GM19238 (cell line): Measurements from ENCODE around the gene CLCNKA.
"Not testable (repeated sequence)": the region's sequence is repeated elsewhere in the genome, so short reads cannot be mapped to it uniquely, and the experiment has no call there.

Source experiments
- DNase-seq: peaks from one replicate; pipeline ENCODE4 v3.0.0; 2011; ENCODE audit warnings: low spot score; ENCODE audit not compliant: insufficient read length

CLCNKA gene

DNA sequence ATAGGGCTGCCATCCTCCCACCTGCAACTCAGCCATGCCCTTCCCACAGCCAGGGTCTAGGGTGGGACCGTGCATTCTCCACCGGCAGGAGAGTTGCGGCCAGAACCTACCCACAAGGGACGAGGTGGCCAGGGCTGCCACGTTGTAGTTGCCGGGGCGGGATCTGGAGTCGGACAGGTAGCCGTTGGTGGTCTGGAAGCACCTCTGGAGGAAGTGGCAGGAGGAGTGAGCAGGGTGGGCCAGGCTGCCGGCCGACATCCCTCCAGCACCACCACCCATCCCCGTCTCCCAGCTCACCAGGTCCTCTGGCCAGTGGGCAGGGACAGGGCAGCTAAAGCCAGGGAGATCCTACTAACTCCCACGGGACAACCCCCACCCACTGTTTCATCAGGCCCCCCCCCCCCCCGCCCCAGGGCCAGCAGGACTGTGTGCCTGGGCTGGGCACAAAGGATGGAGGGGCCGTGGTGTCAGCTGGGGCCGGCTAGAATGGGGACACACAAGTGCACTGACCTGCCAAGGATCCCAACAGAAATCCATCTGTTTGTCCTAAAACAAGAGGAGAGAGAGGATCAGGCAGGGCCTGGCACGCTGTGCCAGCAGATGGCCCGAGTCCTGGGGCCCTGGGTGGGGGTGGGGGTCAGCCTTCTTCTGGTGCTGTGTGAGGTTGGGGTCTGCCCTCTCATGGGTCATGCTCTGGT, 40.3 kb downstream of the CLCNKA start:
- not testable (repeated sequence) for DNase-seq

DNA sequence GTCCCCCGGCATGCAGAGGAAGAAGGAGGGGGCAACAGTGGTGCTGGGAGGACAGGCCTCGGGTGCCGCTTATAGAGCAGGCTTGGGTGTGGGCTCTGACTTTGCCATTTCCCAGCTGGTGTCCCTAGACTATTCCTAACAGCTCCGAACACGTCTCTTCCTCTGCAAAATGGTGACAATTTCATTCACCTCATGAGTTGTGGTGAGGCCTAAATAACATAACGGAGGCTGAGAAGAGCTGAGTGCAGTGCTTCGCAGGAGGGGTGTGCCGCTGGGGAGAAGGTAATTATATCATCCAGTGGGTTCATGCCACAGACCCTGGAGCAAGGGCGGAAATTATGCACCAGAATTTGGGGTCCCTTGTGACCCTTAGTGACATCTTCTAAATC, 40.8 kb downstream of the CLCNKA start:
- not testable (repeated sequence) for DNase-seq

DNA sequence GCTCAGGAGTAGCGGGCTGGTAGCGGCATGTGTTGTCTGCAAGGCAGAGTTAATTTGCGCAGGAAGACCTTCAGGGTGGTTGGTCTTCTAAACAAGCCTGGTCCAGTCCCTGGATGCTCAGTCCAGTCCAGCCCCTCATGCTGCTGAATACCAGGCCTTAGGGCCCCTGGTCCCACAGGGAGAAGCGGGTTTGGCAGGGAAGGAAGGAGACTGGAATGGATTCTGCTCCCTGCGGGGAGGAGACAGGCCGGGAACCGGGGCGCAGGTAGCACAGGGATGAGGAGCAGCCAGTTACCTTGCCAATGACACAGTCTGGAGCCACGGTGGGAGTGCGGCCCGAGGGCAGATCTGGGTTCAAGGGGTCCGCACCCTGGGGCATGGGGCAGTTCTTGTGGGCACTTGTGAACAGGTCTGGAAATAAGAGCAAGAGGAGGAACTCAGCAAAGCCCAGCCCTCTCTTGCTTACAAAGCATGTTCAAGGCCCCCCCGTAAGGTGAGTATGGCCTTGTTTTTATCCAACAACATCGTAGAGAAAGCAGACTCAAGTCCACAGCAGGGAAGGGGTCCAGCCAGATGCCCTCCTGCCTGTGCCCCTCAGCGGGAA, 41.5 kb downstream of the CLCNKA start:
- no peak for DNase-seq

DNA sequence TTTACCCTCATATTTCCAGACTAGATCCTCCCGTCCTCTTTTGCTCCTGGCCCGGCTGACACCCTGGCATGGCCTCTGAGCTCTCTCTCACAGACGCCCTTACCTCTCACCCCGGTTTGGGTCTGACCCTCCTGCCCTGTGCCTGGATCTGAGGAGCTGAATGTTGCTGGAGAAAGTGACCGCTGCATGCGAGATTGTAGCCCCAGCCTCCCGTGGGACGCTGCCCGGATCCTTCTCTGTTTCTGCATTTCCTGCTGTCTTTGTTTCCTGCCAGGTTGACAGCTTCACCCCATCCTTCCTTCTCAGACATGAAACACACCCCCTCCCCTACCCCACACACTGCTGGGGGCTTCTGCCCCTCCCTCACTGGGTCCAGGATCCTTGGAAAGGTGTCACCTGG, 42.1 kb downstream of the CLCNKA start:
- no peak for DNase-seq

DNA sequence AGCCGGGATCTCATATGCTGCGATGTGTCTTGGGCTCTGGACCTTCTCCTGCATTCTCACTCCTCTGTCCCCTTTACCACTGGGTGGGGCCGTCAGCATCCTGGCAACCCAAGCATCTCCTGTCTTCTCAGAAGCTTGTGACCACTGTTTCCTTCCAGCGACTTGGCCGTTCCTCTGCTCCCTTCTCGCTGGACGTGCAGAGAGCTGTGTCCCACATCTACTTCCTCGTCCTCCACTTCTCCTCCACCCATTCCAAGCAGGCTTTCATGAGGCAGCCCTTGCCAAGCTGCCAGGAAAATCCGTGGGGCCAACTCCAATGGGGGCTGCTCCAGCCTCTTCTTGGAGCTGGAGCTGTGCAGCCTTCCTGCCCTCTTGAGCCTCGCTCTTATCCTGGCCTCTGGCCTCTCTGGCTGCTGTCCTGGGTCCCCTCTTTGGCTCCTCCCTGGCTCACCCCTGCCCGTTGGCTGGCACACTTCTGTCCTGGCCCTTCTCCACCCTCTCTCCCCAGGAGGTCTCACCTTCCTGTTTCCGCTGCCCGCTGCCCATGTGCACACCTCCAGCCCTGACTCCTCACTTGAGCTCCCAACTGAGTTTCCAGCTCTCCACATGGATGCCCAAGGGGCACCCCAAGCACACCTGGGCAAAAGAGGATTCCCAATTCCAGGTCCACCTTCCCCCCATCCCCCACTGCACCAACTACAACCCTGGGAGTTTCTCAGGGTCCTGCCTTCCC, 42.9 kb downstream of the CLCNKA start:
- DNase-seq, result no peak

DNA sequence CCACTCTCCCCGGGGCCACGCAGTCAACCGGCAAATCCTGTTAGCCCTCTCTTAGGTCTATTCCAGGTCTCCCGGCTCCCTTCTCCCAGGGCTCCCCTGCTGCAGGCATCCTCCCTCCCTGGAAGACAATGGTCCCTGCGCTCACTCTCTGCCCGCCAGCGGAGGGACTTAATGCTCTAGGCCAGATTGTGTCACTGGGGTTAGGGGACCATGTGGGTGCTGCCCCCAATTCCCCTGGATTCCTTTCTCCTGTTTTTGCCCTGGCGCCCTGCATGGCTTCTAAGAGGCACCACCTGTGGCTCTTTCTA, 43.4 kb downstream of the CLCNKA start:
- DNase-seq, result no peak

DNA sequence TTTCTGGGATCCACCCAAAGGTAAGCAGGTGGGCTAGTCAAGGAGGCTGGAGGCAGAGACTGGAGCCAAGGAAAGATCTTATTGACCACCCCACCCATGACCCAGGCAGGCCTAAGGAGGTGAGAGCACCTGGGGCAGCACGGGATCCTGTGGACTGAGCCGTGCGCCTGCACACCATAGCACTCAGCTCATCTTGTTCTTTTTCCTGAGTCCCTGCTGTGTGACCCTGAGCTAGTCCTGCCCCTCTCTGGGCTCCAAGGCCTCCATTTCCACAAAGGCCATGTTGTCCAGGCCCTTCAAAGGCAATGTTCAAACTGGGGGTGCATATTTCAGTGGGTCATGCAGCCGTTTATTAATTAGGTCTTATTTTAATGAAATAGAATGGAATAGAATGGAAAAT, 44.4 kb downstream of the CLCNKA start:
- DNase-seq, result no peak

DNA sequence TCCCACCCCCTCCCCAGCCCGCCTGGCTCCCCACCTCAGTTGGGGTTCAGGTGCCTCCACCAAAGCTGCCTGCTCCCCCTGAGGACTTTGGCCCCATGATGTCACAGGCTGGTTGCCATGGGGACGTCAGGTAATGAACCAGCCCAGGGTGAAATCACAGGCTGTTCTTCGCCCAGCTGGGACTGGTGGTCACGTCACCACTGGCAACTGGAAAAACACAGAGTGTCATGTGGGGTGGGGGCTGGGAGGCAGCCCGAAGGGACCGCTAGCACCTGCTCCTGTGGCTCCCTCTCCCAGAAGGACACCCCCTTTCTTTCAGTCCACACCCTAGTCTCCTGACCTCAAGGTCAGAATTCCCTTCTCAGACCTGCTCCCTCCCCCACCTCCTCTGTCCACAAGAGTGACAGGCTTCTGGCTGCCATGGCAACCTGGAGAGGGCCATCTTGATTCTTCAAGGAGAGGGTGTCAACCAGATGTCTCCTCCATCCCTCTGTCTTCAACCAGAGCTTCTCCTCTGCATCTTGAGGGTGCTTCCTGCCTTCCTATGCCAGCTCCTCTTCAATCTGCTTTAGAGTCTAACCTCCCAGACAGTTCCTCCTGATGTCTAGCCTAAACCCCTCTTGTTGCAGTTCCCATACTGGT, 45.4 kb downstream of the CLCNKA start:
- no peak for DNase-seq

DNA sequence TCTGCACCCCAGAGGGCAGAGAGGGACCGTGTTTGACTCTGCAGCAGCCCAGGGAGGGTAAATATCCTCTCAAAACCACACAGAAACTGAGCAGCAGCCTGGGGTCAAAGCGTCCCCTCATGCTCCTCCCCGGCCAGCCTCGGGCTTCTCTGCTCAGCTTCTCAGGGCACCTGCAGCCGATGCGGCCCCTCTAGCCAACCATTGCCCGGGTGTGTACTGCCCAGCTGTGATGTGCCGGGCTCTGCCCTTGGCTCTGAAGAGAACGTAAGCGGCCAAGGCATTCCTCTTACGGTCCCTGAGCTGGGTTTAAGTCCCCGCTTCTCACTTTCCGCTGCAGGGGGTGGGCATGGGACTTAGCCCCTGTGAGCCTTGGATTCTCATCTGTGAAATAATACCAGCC, 46.1 kb downstream of the CLCNKA start:
- DNase-seq, result no peak

DNA sequence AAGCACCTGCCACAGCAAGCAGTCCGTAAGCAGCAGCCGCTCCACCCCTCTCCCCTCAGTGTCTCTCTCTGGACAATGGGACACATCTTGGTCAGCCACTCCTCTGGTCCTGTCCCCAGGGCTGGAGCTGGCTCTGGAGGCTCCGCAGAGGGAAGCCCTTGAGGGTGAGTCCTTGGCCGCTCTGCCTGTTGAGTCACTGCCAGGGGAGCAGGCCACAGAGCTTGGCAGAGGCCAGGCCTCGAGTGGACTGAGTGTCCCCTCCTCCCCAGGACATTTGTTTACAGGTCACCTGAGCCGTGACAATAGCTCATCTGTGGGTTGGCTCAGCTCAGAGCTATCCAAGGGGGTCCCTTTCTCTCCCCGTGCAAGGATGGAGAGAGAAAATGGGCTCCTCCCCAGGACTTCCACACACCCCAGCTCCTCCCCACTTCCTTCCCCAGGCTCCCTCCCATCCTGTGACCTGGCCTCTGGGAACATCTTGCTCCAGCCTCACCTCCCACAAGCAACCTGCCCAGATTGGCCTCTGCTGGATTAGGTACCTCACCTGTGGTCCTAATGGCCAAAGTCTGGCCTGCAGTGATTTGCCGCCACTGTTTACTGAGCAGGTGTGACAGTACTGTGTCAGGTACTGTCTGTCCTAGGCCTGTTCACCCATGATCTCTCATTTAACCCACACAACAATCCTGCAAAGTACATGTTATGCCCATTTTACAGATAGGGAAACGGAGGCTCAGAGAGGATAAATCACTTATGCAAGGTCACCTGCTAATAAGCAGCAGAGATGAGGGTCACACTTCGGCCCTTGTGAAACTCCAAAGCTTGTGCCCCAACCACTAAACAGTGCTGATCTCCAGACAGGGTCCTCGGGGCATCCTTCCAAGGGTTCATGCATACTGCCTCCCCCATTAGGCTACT, 46.8 kb downstream of the CLCNKA start:
- no peak for DNase-seq

DNA sequence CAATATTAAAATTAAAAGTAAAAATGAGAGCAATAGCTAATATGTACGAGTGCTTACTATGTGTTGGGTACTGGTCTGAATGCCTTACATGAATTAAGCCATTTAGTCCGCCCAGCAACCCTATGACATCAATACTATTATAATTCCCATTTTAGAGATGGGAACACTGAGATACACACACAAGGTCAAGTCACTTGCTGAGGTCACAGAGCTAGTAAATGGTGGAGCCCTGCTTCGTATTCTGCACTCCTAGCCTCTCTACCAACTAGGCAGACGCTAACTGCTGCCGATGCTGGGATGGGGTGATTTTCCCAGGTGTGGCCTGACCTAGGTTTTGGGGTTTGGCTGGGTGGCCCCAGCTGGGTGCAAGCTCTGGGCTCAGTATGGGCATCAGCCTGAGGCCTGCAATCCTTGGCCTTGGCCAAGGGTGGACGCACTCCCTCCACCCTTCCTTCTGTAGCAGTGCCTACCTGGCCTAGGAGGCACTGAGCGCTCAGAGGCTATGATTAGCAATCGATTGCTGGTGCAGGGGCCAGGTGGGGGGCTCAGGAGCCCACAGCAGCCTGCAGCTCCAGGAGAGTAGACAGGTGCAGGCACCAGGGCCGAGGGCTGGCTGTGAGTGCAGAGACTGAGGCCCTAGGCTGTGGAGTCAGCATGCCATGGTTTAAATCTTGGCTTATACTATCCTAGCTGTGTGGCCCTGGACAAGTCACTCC, 49.0 kb downstream of the CLCNKA start:
- DNase-seq, result no peak

DNA sequence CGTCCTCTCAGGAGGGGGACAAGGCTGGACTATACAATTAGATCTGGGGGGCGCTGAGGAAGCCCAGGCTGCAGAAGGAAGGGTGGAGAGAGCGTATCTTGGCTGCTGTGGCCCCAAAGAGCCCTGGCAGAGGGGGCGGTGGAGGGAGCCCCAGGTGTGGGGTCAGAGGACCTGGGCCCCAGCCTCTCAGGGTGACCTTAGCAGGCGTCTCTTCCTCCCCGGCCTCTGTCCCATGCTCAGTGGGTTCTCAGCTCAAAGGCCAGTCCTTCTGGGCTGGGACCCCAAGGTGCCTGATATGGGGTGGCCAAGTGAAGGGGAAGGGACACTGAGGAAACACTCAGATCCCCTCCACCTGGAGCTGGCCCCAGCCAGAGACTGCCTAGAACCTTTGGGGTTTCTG, 49.8 kb downstream of the CLCNKA start:
- DNase-seq, result no peak

DNA sequence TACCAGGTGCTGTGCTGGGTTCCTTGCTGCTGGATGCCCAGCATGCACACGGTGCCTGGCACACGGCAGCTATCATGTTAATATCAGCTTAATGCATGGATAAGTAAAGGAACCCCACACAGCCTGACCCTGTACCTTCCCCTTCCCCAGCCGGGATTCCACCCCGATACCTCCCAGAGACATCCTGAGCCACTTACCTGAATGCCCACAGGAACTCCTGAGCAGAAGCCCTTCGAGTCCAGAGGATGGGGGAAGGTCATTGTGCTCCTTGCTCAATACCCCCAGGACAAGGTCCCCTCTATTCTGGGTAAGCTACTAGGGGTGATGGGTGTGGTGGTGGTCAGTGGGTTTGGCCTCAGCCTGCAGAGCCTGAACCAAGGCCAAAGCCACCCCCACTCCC, 50.3 kb downstream of the CLCNKA start:
- no peak for DNase-seq

DNA sequence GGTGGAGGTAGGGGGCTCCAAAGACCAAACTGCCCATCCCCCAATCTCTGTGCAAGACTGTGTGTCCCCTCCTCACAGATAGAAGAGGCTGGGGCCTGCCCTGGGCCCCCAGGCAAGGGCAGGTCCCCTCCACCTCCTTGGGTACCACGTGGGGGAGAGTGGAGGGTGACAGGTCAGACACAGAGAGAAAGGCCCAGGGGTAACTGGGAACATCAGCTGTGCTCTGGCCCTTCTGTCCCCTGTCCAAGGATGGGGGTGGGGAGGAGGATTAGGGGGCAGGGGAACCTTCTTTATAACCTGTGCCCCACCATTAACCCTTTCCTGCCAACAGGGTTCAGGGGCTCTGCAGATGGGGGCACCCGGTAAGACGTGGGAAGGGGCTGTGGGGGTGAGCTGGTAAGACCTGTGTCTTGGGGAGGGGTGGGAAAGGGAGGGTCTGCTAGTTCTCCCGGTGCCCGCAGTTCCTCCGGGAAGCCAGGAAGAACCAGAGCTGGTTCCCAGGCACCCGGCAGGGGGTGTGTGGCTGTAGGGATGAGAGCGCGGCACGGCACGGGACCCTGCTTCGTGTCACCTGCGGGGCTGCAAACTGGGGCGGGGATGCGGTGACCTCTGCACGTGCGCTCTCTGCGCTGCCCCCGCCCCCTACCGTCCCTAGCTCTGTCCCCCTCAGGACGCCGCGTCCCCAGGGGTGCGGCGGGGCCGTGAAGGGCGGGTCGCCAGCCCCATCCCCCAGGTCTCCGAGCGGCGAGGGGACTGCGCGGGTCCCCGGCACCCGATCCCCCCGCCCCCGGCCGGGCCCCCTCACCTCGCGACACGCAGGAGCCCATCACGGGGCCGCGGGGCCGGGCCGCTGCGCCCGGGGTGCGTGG, 51.0 kb downstream of the CLCNKA start:
- no peak for DNase-seq

DNA sequence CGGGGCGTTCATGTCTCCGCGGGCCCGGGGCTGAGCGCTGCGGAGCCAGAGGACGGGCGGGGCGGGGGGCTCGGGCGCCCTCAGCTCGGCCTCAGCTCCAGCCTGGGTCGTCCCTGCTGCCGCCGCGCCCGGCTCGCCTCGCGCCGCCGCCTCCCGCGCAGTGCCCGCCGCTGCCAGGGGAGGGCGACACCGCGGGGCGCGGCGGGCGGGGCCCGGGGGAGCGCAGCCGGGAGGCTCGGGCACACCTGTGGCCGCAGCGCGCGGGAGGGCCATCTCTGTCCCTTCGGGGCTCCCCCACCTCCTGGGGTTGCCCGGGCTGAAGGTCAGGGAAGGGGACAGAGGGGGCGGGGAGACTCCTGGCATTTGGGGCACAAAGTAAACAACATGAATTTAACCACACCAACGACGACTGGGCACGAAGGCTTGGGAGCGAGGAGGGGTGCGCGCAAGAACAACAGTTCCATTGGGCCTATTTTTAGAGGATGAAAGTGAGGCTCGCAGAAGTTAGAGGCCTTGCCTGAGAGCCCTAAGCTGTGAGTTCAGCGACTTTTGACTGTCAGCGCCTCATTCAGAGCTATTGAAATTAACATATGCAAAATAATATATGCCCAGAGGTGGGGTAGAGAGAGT, 51.8 kb downstream of the CLCNKA start, which contains the start of gene FAM131C:
Gene FAM131C (minus strand): TSS at position 162 of the 630 bp plus-strand sequence. CDS start 209 bp downstream, outside the sequence.
- DNase-seq, result no peak

DNA sequence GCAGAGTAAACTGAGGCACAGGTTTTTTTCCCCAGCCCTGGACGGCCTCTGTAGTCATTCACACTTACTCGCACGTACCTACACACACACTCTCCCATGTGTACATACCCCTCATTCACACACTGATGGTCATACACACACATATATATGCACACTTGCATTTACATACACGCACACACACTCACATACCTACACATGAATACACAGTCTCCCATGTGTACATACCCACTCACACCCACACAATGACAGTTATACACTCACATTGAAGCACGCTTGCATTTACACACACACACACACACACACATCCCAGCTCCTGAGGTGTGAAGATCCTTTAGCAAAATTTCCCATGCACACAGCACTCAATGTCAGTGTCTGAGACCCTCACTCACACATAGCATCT, 52.4 kb downstream of the CLCNKA start:
- no peak for DNase-seq

DNA sequence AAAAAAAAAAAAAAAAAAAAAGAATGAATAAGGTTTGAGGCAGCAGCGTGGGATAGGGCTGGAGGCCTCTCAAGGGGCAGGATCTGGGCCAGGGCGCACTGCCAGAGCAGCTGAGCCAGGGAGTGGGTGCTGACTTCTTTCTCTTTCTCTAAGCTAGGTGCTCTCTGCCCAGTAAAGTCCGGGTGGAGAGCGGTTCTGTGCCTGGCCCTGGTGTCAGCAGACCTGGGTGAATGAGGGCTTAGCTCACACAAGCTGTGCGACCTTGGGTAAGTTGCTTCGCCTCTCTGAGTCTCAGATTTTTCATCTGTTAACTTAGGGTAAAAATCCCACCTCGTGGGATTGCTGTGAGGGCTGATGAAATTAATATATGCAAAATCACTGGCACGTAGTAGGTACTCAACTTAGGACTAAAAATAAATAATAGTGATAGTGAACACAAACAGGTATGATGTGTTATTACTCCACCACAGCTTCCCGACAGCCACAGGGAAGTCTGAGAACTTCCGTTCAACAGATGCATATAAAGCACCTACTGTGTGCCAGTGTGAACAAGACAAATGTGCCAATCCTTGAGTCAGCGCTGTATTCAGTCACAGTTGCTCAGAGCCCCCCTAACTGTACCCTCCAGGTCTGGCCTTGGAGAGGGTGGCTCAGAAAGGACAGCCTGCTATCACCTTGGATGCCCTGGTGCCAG, 53.6 kb downstream of the CLCNKA start:
- no peak for DNase-seq

DNA sequence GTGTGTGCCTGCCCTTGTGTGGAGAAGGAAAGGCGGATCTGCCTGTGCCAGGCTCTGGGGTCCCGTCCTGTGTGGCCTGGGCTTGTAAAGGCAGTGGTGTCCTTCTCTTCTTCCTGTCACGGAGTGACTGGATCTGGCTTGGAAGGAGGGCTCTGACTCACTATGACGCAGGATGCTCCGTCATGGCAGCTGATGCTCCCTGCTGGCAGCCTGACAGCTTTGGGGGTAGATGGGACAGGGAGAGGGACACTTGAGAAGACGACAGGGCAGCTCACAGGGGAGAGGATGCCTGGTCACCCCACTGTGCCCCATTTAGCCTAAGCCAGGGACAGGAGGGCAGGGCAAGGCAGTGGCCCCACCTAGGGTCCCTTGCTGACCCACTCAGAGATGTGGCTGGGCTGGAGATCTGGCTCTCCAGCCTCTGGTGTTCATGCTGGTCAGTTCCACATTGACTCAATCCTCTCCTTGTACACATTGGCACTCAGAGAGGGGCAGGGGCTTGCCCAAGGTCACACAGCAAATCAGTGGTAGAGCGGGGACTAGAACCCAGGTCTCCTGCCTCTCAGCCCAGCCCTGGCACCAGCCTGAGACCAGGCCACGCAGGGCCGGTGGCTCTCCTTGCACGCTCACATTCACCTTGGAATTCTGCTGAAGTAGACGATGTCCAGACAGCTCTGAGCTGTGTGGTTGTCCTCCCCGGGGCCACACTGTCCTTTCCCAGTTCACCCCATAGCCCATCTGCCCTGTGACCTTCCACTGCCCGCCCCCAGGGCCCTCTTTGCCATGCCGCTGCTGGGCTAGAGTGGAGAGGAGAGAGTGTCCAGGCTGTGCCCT, 54.4 kb downstream of the CLCNKA start:
- no peak for DNase-seq
